Neural cell (in vitro differentiated cells): ENCODE data around the gene KLHDC3. TPM values are rescaled to one million over a fixed set of nuclear protein-coding genes. Genes with fewer than 3 reads are reported as not detected.

Experiments
- H2AFZ ChIP-seq: fragments of 200-600, 300-800 bp; sonication (generic), shearing (Covaris generic); 2 replicates; pipeline ENCODE4 v1.6.0; 2014; ENCODE audit warnings: low read depth, mild to moderate bottlenecking, antibody characterized with exemption, low read length, moderate library complexity
- H3F3A ChIP-seq: fragments of 200-600 bp; shearing (Covaris generic); 2 replicates; pipeline ENCODE4 v1.6.1; 2016; ENCODE audit warnings: mild to moderate bottlenecking, moderate library complexity, mixed read lengths, antibody characterized with exemption, low read length; ENCODE audit not compliant: insufficient read depth, poor library complexity, severe bottlenecking
- H3K27ac ChIP-seq: fragments of 200-600, 300-800 bp; sonication (generic), shearing (Covaris generic); 2 replicates; pipeline ENCODE4 v1.5.1; 2014; ENCODE audit warnings: mild to moderate bottlenecking, low read length, moderate library complexity
- H3K27me3 ChIP-seq: fragments of 300-800, 200-600 bp; sonication (generic), shearing (Covaris generic); 2 replicates; pipeline ENCODE4 v1.6.0; 2014; ENCODE audit warnings: mild to moderate bottlenecking, low read depth, low read length, moderate library complexity; ENCODE audit not compliant: insufficient read depth
- H3K36me3 ChIP-seq: fragments of 300-800, 200-600 bp; sonication (generic), shearing (Covaris generic); 2 replicates; pipeline ENCODE4 v1.5.1; 2014; ENCODE audit warnings: mild to moderate bottlenecking, antibody characterized with exemption, low read length, moderate library complexity; ENCODE audit not compliant: insufficient read depth
- H3K4me2 ChIP-seq: fragments of 300-800, 200-600 bp; sonication (generic), shearing (Covaris generic); 2 replicates; pipeline ENCODE4 v1.6.0; 2014; ENCODE audit warnings: mild to moderate bottlenecking, low read length
- H3K4me3 ChIP-seq: fragments of 300-800, 200-600 bp; sonication (generic), shearing (Covaris generic); 2 replicates; pipeline ENCODE4 v1.5.1; 2014; ENCODE audit warnings: mild to moderate bottlenecking, low read length, moderate library complexity
- H3K79me2 ChIP-seq: fragments of 200-600 bp; shearing (Covaris generic); replicated peaks from 2 replicates; pipeline ENCODE4 v1.6.0; 2014; ENCODE audit warnings: mild to moderate bottlenecking, low read length, moderate library complexity; ENCODE audit not compliant: insufficient read depth
- H3K9ac ChIP-seq: fragments of 300-800, 200-600 bp; sonication (generic), shearing (Covaris generic); 2 replicates; pipeline ENCODE4 v1.6.1; 2016; ENCODE audit warnings: mild to moderate bottlenecking, low read length, mixed read lengths
- H3K9me2 ChIP-seq: fragments of 200-600 bp; shearing (Covaris generic); 2 replicates; pipeline ENCODE4 v1.6.1; 2016; ENCODE audit warnings: mild to moderate bottlenecking, low read length, mixed read lengths; ENCODE audit not compliant: insufficient read depth
- H3K9me3 ChIP-seq: fragments of 200-600, 300-800 bp; sonication (generic), shearing (Covaris generic); 2 replicates; pipeline ENCODE4 v1.6.1; 2016; ENCODE audit warnings: mild to moderate bottlenecking, mixed run types, low read length, moderate library complexity, mixed read lengths
- H4K20me1 ChIP-seq: fragments of 200-600 bp; shearing (Covaris generic); 2 replicates; pipeline ENCODE4 v1.6.1; 2016; ENCODE audit warnings: mild to moderate bottlenecking, mixed run types; ENCODE audit not compliant: insufficient read depth
- CTCF ChIP-seq: fragments of 450-650 bp; IDR thresholded peaks from 2 replicates; pipeline ENCODE4 v1.5.1; 2014; ENCODE audit warnings: antibody characterized with exemption, mild to moderate bottlenecking, moderate library complexity; ENCODE audit not compliant: poor library complexity, severe bottlenecking
- EP300 ChIP-seq: fragments of 450-650 bp; conservative IDR thresholded peaks from 2 replicates; pipeline ENCODE4 v1.6.1; 2014; ENCODE audit warnings: antibody characterized with exemption, mild to moderate bottlenecking, moderate library complexity; ENCODE audit not compliant: poor library complexity, severe bottlenecking
- EZH2 ChIP-seq: fragments of 200-600, 300-800 bp; shearing (Covaris generic), sonication (generic); IDR thresholded peaks from 2 replicates; pipeline ENCODE4 v1.6.1; 2014; ENCODE audit warnings: antibody characterized with exemption, low read length, borderline replicate concordance, mild to moderate bottlenecking; ENCODE audit not compliant: insufficient read depth, poor library complexity, severe bottlenecking
- MXI1 ChIP-seq: fragments of 450-650 bp; conservative IDR thresholded peaks from 2 replicates; pipeline ENCODE4 v1.6.1; 2014; ENCODE audit warnings: antibody characterized with exemption, mild to moderate bottlenecking; ENCODE audit not compliant: poor library complexity, severe bottlenecking
- POLR2AphosphoS5 ChIP-seq: IDR thresholded peaks from 2 replicates; pipeline ENCODE4 v1.6.1; 2012
- RAD21 ChIP-seq: fragments of 450-650 bp; conservative IDR thresholded peaks from 2 replicates; pipeline ENCODE4 v1.6.1; 2014; ENCODE audit warnings: antibody characterized with exemption, mild to moderate bottlenecking, moderate library complexity
- REST ChIP-seq: IDR thresholded peaks from 2 replicates; pipeline ENCODE4 v1.6.1; 2012; ENCODE audit warnings: borderline replicate concordance
- SMC3 ChIP-seq: fragments of 450-650 bp; conservative IDR thresholded peaks from 2 replicates; pipeline ENCODE4 v1.6.1; 2014; ENCODE audit warnings: antibody characterized with exemption, mild to moderate bottlenecking, moderate library complexity; ENCODE audit not compliant: poor library complexity
- TAF1 ChIP-seq: IDR thresholded peaks from 2 replicates; pipeline ENCODE4 v1.6.1; 2012; ENCODE audit warnings: low read depth
- polyA plus RNA-seq: library from polyadenylated mRNA; depleted of rRNA; stranded (reverse); fragments of >200 nt; gene quantifications from 2 replicates; pipeline ENCODE4 v1.2.3, GENCODE V29; 2014

Gene KLHDC3
- polyA plus RNA-seq, 1 donor from 2014 or later: 232 TPM

GRCh38 chr6:42971746-42972327 lies 42.2 kb upstream of the KLHDC3 start:
- Histone ChIP-seq H3K27ac (no peak overlapping the region), H3K79me2 (no peaks in the 10 kb centered on the region), H3K9ac (no peak overlapping the region), H4K20me1 (no peaks in the 10 kb centered on the region), H3K27me3 (no peaks in the 10 kb centered on the region), H3K4me2 (no peak overlapping the region), H2AFZ (no peak overlapping the region), H3K9me3 (no peaks in the 10 kb centered on the region), H3K36me3 (no peaks in the 10 kb centered on the region), H3F3A (no peaks in the 10 kb centered on the region), H3K9me2 (no peaks in the 10 kb centered on the region), H3K4me3 (no peak overlapping the region)
- no peak for TF ChIP-seq TAF1

GRCh38 chr6:42973926-42974325 lies 40.1 kb upstream of the KLHDC3 start:
- H3K9ac ChIP-seq: no peak overlapping the region
- no peaks in the 10 kb centered on the region for H3K27me3 ChIP-seq
- H4K20me1 ChIP-seq: no peaks in the 10 kb centered on the region
- no peaks in the 10 kb centered on the region for H3K9me2 ChIP-seq
- H3K4me3 ChIP-seq: no peak overlapping the region
- H3K27ac ChIP-seq: no peak overlapping the region
- H2AFZ ChIP-seq: no peak overlapping the region
- no peak for TF ChIP-seq TAF1
- no peak for TF ChIP-seq RAD21
- TF ChIP-seq REST: no peak
- TF ChIP-seq POLR2AphosphoS5: no peak
- TF ChIP-seq EZH2: no peak
- no peak for TF ChIP-seq EP300
- no peak for TF ChIP-seq MXI1
- no peak for TF ChIP-seq CTCF
- no peak for TF ChIP-seq SMC3
- no peaks in the 10 kb centered on the region for H3K36me3 ChIP-seq
- no peak overlapping the region for H3K4me2 ChIP-seq
- peaks cover 6% of the 10 kb centered on the region for H3K79me2 ChIP-seq
- H3K9me3 ChIP-seq: no peaks in the 10 kb centered on the region
- no peaks in the 10 kb centered on the region for H3F3A ChIP-seq
